HG02973 (cell line): ENCODE data around the gene CHAF1A.

Experiments
- ATAC-seq: cut with Tn5 transposase; IDR thresholded peaks from one replicate; pipeline ENCODE4 v1.9.1; 2021; ENCODE audit warnings: moderate library complexity; ENCODE audit not compliant: unreplicated experiment

The CHAF1A gene, protein sequence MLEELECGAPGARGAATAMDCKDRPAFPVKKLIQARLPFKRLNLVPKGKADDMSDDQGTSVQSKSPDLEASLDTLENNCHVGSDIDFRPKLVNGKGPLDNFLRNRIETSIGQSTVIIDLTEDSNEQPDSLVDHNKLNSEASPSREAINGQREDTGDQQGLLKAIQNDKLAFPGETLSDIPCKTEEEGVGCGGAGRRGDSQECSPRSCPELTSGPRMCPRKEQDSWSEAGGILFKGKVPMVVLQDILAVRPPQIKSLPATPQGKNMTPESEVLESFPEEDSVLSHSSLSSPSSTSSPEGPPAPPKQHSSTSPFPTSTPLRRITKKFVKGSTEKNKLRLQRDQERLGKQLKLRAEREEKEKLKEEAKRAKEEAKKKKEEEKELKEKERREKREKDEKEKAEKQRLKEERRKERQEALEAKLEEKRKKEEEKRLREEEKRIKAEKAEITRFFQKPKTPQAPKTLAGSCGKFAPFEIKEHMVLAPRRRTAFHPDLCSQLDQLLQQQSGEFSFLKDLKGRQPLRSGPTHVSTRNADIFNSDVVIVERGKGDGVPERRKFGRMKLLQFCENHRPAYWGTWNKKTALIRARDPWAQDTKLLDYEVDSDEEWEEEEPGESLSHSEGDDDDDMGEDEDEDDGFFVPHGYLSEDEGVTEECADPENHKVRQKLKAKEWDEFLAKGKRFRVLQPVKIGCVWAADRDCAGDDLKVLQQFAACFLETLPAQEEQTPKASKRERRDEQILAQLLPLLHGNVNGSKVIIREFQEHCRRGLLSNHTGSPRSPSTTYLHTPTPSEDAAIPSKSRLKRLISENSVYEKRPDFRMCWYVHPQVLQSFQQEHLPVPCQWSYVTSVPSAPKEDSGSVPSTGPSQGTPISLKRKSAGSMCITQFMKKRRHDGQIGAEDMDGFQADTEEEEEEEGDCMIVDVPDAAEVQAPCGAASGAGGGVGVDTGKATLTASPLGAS

DNA sequence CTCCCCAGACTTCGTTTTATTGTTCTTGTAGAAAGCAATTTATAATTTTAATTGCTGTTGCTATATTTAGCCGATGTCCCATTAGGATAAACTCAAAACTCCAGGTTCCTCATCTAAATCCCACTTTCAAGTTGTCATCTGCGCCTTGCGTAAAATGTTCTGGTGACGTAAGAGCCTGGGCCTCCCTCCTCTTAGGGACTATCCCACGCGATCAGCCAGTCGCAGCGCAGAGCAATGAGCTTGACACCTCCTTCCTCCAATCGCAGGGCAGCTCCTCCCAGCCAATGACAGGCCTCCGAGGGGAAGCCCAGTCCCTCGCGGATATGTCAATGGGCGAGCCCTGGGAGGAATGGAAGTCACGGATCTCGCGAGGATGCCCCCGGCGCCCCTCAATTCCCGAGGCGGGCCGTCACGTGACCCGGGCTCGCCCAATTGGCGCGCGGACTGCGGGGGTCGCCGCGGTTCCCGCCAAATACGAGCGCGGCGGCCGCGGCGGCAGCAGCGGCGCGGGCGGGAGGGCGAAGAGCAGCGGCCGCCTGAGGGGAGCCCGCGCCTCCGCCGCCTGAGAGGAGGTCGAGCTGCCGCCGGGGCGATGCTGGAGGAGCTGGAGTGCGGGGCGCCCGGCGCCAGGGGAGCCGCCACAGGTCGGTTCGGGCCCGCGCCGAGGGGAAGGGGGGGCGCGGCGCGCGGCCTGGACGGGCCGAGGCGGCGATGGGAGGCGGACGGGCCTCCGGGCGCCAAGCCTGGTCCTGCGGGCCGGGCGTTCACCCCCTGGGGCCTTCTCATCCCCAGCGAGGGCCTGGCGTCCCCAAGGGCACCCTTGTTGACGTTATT, at the start of gene CHAF1A:
Gene CHAF1A, plus strand, starts transcription at position 470 of the 834 bp plus-strand sequence. Its CDS starts 123 bp downstream, at position 593.
- ATAC-seq = peak; percentile 72

DNA sequence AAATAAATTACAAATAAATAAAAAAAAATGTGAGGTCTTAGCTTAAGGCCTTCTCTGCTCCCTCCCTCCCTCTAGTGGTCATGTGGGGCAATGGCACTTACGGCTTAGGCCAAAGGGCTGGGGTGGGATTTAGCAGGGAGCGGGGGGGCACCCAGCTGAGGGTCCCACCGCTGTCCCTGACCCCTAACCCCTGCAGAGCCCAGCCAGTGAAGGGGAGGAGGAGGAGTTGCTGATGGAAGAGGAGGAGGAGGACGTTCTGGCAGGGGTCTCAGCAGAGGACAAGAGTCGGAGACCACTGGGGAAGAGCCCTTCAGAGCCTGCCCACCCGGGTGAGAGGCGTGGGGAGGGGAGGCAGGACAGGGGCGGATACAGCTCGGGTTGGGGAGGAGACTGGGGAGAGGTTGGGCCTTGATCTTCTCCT, 49.7 kb upstream of the CHAF1A start:
- no peak for ATAC-seq

DNA sequence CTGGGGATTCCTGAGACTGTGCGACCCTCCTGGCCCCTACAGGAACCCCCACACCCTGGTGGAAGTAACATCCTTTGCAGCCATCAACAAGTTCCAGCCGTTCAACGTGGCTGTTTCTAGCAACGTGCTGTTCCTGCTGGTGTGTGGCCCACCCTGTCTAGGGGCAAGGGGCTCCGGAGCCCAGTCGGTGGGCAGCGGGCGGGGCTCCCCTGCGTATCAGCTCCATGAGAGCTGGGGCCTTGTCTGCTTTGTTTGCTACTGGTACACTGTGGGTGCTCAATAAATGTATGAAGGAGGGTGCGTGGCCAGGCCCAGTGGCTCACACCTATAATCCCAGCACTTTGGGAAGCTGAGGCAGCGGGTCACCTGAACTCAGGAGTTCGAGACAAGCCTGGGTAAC, 48.2 kb upstream of the CHAF1A start:
- no peak for ATAC-seq

DNA sequence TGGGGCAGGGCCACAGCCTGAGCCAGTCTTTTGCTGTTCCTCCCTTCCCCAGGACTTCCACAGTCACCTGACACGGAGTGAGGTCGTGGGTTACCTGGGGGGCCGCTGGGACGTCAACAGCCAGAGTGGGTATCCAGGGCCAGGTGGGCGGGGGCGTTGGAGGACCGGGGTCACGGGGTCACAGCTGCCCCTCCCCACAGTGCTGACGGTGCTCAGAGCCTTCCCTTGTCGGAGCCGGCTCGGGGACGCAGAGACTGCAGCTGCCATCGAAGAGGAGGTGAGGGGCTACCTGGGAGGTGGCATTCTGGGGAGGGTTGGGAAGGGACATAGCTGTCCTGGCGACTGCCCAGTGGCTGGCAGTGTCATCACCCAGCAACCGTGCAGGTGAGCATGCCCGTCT, 47.5 kb upstream of the CHAF1A start:
- ATAC-seq = no peak

DNA sequence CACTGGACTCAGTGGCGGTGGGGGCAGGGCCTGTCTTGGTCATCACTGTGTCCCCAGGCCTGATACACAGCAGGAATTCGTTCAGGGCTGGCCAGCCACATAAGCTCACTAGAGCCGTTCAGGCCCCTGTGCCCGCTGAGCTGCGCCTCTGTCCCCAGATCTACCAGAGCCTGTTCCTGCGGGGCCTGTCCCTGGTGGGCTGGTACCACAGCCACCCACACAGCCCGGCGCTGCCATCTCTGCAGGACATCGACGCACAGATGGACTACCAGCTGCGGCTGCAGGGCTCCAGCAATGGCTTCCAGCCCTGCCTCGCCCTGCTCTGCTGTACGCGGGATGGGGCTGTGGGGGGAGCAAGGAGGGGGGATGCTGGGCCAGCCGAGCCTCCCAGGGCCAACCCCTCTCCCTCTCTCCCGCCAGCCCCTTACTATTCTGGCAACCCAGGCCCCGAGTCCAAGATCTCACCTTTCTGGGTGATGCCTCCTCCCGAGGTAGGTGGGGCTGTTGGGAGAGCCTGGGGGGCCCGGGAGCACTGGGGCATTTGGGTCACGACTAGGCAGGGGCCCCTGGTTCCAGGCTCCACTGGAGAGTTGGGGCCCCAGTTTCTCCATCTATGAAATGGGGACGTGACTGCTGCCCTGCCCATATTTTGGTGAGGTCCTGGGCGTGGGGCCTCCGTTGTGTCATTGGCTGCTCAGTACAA, 45.2 kb upstream of the CHAF1A start:
- no peak for ATAC-seq

DNA sequence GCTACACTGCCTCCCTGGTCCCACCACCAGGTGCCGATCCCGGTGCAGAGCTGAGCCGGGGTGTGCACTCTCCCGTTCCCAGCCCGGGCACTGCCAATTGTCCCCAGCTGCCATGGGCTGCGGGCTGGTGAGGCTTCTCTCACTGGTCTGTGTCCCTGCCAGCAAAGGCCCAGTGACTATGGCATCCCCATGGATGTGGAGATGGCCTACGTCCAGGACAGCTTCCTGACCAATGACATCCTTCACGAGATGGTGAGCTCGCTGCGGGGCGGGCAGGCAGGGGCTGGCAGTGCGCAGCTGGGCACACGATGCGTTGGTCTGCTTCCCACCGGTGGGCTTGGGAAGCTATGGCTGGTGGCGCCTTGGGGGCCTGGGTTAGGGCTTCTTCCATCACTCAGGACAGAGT, 44.5 kb upstream of the CHAF1A start:
- no peak for ATAC-seq

DNA sequence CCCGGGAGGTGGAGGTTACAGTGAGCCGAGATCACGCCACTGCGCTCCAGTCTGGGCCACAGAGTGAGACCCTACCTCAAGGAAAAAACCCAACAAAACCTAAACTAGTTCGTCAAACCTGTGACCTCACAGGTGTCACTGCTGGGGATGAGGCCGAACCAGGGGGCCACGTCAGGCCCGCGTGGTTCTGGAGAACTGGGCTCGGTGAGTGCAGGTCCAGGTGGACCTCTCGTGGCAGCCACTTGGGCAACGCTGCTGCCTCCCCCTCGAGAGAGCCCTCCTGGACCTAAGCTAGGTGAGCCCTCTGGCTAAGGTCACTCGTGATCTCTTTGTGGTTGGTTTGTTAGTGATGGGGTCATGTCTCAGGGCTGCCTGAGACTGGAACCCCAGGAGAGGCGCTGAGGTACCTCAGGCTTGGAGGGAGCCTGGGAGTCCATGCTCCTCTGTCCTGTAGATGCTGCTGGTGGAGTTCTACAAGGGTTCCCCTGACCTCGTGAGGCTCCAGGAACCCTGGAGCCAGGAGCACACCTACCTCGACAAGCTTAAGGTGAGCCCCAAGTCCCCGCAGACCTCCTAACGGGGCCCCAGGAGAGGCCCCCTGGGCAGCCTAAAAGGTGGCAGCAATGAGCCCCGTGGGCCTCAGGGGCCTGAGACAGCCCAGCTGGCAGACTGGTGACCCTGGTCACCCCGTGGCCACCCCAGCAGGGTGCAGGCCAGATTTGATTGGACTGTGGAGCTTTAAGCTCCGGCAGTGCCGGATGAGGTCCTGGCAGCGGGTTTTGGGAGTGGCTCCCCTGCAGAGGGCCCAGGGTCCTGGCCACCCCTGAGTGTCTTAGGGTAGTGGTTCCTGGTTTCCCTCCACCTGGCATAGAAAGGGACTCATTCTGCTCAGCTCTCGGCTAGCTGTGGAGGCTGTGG, 43.5 kb upstream of the CHAF1A start:
- no peak for ATAC-seq

DNA sequence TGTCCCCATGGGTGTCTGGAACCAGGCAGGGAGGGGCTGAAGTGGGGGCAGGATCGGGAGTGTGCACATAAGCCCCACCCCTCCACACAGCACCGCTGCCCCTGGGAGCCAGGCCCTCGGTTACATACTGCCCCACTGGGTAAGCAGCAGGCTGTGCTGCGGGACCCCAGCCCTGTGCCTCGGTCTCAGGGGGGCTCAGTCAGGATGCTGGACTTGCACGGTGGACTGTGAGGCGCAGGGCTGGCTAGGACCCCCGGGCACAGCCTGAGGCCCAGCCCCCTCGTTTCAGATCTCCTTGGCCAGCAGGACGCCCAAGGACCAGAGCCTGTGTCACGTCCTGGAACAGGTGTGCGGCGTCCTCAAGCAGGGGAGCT, 42.8 kb upstream of the CHAF1A start:
- no peak for ATAC-seq

DNA sequence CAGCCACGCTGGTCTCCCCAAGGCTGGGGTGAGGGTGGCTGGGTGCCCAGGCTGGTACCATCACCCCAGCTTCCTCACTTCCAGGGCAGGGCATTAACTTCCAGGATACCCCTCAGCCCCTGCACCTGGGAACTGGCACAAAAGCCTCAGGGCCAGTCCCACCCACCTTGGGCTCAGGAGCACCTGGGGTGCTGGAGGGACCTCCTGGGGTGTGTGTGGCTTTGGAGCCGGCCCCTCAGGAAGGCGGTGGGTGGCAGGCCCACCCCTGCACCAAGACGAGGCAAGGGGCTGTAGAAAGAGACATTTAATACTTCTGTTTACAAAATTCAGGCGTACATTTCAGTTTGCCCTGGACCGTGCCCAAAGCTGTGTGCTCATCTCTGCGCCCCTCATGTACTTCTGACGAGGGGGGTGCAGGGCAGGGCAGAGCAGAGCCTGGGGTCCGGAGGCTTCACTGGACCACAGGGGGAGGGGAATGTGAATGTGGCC, 42.3 kb upstream of the CHAF1A start:
- ATAC-seq = no peak

DNA sequence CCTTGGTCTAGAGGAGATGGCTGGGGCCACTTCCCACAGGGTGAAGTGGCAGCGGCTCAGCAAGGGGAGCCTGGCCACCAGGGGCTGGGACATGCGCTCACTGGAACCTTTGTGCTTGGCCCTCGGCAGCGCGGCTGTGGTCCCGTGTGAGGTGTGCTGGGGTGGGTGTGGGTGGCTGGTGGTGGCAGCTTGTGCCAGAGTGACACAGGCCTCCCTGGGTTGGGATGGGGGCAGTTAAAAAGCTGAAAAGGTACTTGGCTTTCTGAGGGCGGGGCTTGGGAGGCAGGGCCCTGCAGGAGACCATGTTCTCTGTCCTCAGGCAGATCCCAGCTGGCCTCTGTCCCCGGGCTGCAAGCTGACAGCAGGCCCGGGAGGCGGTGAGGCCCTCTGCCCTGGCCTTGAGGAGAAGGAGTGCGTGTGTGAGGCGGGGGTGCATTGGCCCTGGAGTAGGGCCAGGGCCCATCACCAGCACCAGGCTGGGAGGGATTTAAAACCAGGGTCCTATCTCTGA, 41.7 kb upstream of the CHAF1A start:
- no peak for ATAC-seq

DNA sequence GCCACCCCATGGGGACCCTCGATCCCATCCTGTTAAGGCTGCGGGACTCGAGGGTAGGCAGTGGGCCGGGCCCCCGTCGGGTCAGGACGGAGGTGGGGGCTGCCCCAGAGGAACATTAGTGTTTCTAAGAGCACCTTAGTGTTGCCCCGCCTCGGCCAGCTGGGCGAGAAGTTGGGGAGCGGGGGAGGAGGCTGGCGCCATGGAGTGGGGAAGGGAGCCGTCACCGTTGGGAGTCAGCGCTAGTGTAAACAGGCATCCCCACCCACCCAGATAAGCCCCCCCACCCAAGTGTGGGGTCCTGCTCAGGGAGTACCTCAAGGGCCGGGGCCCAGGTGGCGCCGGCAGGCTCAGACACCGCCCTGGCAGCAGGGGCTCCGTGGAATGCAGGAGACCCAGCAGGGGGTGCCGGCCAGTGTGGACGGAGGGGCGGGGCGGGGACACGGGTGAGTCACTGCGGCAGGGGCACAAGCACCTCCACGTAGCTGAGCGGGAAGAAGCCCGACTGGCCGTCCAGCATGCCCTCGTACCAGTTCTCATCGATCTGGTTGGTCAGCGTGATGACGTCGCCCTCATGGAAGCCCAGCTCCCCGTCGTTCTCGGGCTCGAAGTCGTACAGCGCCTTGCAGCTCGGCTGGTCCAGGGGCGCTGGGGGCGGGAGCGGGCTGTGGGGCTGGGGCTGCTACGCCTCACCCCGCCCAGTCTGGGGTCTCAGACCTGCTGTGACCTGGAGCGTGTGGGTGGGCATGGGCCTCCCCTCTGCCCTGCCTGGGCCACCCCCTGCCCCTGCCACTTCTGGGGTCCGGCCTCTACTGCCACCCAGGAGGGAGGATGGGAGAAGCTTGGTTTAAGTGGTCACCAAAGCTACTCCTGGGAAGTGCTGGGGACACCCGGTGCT, 41.0 kb upstream of the CHAF1A start:
- no peak for ATAC-seq

DNA sequence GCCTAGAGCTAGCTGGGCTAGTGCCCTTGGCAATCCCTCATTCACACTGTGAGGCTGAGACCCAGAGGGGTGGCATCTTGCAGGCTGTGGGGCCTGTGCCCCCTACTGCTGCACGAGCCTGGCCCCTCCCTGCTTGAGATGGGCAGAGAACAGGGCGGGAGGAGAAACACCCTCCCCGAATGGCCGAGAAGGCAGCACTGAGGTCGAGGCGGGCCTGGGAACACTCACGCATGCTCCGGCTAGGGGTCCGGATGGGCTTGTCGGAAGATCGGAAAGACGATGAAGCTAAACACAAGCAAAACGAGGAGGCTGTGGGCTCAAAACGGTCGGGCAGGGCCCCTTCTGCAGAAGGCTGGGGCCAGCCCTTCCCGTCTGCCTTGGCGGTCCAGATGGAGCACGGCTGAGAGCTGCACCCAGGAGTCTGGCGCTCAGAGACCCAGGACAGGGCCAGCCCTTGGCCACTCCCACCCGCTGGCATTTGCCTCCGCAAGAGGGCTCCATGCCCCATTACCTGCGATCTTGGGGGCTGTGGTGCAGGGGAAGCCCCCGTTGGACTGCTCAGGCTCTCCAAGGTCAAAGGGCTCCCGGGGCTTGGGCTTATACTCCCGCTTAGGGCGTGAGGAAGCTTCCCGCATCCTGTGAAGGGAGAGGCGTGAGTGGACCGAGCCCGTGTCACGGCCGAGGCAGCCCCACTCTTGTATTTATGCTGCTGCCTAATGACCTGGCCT, 40.2 kb upstream of the CHAF1A start:
- ATAC-seq = no peak

DNA sequence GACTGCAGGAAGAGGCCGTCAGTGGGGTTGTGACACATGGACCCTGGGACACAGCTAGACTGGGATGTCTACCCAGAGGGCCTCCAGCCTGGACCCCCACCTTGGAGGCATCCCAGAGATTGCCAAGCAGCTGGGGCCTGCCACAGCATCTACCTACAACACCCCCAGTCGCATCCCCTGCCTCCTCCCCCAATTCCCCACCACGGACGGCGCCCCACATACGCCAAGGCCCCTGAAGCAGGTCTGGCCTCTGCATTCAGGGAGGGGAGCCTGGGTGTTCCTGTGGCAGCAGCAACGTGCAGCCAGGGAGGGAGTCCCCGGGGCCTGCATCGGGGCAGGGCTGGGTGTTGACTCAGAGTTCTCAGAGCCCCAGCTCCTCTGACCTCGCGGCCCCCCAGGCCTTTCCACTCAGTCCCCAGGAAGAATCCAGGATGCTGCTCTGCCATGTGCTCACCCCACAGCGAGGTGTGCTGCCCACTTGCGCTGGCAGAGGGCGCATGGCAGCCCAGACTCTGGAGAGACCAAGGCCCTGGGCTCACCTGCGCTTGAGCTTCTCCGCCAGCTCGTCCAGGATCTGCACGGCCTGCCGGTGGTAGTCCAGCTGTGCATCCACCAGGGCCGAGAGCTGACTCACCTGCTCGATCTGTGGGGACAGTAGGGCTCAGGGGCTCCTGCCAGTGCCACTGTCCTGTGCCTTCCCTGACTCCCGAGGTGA, 39.5 kb upstream of the CHAF1A start:
- no peak for ATAC-seq

DNA sequence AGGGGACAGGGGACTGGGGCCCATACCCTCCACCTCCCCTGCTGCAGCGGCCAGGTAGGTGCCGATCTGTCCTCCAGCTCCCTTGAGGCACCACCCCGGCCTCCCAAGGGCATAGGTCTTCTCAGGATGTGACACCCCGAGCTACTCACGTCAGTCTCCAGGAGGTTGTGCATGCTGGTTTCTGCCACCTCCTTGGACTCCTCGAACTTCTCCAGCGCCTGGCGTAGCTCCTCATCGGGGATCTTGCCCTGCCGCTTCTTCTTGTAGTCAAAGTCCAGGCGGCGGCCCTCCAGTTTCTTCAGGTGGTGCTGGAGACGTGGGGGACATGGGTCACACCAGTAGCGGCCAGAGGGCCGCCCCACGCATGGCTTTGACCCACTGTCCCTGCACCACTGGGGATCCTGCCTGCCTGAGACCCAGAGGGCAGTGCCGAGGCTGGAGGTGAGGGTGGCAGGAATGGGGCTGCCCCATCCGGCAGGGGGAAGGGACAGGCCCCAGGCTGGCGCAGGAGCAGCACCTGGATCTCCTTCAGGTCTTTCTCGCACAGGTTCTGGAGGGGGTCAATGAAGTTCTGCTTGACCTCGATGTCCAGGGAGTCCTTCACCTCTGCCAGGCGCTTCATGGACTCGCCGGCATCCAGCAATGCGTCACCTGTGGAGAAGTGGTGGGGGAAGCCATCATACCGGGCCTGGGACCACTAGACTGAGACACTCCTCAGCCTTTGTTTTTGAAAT, 38.7 kb upstream of the CHAF1A start:
- ATAC-seq = no peak

DNA sequence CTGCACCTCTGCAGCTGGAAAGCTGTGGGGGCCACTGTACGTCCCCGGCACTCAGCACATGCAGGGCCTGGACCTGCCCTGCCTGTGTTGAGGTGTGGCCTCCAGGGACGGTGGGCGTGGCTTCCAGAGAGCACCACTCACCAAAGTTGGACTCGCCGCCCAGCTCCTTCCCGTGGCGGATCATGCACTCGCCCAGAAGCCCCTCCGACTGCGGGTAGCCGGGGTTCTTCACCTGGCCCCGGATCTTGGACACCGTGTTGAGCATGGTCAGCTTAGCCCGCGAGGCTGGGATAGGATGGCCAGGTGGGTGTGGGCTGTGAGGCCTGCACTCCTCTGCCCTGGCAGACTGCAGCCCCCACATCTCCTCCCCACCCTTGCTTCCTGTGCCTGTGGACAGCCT, 37.1 kb upstream of the CHAF1A start:
- ATAC-seq = no peak
